NOMO-1 treated with dmso at 0.1 percent for 144 hours (cell line): ENCODE results near the gene FAP.
A peak's percentile ranks its signal among the peaks of the same experiment; 100 is the strongest.

Experiments used
- DNase-seq: peaks from one replicate; lab custom pipeline; 2025; ENCODE audit not compliant: unreplicated experiment; lab: John Stamatoyannopoulos, UW

FAP gene

GRCh38 chr2:162127422-162127821 is 115.8 kb downstream of the FAP start:
- no peak for DNase-seq

- DNase-seq: no peak
Observed at GRCh38 chr2:162126527-162126926, 116.7 kb downstream of the FAP start.

DNA sequence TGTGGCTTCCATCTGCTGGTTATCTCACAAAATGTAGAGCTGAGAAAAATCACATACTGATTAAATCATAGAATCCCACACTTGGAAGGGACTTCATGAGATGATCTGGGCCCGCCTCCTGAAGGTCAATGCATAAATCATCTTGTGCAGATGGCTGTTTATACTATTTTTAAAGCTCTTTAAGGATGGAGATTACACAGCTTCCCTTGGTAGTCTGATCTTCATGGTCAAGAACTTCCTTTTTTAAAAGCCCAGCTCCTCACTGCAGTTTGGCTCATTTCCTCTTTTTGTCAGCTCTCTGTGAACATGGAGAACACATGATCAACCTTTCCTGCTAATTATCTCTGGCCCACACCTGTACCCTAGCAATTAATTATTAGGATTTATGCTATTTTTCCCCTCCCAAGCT is 117.1 kb downstream of the FAP start:
- DNase-seq: peak; percentile 87

DNA sequence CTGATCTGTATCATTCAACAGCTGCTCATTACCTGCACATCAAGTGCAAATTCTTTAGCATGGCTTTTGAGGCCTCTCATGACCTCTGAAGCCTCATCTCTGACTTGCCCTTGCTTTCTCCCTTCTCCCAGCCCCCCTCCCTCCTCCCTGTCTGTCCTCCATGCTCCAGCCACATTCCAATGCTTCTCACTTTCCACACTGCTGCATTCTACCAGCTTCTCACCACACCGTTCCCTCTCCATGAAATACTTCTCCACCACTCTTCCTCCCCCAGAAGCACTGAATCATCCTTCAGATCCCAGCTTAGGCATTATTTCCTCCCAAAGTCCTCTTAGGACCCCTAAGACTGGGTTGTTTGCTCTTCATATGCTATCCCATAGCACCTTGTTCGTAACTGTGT is 118.1 kb downstream of the FAP start:
- DNase-seq: no peak

DNA sequence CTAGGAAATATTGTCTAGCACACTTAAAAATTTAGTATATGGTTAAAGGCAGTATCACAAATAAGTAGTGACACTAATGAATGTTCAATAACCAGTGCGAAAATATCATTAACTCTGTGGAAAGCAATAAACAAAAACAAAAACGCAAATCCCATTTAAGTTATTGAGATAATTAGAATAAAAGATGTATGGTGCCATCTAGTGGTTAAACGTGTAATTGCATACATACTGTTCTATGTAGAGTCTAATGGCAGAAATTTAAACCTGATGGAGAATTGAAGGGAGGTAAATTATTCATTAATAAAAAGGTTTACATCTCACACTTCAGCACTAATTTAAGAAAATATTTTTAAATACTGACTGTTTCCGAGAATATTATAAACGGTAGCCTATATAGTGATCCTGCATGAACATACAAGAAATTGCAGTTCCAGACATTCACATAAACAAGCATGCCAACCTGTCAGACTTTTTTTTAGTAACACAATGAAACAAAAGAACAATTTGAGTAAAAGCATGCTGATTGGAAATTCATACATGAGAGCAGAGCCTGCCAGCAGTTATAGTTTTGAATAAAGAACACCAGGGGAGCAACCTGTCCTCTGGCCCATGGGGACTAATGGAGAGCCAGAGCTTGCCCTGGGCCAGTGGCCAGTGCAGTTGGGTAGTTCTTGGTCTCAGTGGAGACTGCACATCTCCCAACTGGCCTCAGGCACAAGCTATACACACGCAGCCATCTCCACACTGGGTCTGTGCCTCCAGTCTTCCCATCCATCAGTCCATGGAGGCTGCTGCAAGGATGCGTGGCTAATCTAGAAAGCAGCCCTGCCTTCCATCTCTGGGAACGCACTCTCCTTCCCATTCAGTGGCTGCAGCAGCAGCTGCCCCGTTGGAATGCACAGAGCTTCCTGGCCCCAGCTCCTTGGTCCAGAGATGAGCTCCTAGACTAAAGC is 119.2 kb downstream of the FAP start:
- DNase-seq: no peak
